B cell (primary cell): Measurements from ENCODE around the gene DYNC2H1. TPM values are rescaled to one million over a fixed set of nuclear protein-coding genes. Genes with fewer than 3 reads are reported as not detected.
"Not testable (repeated sequence)": the region's sequence is repeated elsewhere in the genome, so short reads cannot be mapped to it uniquely, and the experiment has no call there.

ENCODE experiments used
- ATAC-seq: fragments of 200-7000 bp; cut with Tn5 transposase; one replicate; pipeline ENCODE4 v1.10.0; 2021; ENCODE audit warnings: low read depth, mild to moderate bottlenecking, moderate number of reproducible peaks, moderate library complexity
- CTCF ChIA-PET: fragments of 350-600 bp; sonication (Branson Sonifier 250); formaldehyde crosslinking; loops from one replicate; lab custom pipeline; 2021; ENCODE audit warnings: antibody characterized with exemption, inconsistent platforms; lab: Charles Lee
- POLR2A ChIA-PET: fragments of 350-600 bp; sonication (Branson Sonifier 250); formaldehyde crosslinking; loops from one replicate; lab custom pipeline; 2021; ENCODE audit warnings: antibody characterized with exemption; lab: Charles Lee
- DNase-seq: peaks from one replicate; pipeline ENCODE4 v3.0.0; 2013
- H2AFZ ChIP-seq: 2 replicates; pipeline ENCODE4 v1.6.1; 2012; ENCODE audit warnings: mild to moderate bottlenecking, low read depth, low read length; ENCODE audit not compliant: insufficient read depth, poor library complexity, severe bottlenecking
- H3K27ac ChIP-seq, 2 donors: 1 replicate in 1 of 2; 2 replicates in 1 of 2; pipeline ENCODE4 v1.5.1; 2012 to 2013; ENCODE audit warnings: low read length in 2 of 2, mild to moderate bottlenecking in 2 of 2, moderate library complexity in 1 of 2
- H3K27me3 ChIP-seq, 4 experiments: fragments of 200-600 bp in 1 of 4; sonication (generic) in 1 of 4; replicated peaks in 1 of 4; 1 replicate in 2 of 4; 2 replicates in 2 of 4; pipeline versions ENCODE4 v1.6.1 to v1.7.0; 2013 to 2016; ENCODE audit warnings: low read length in 3 of 4, mild to moderate bottlenecking in 2 of 4, mixed read lengths in 1 of 4, moderate library complexity in 1 of 4; ENCODE audit not compliant: insufficient read depth in 4 of 4, control insufficient read depth in 3 of 4; ENCODE audit errors: control extremely low read depth in 1 of 4
- H3K36me3 ChIP-seq, 2 experiments: replicated peaks in 1 of 2; 1 replicate in 1 of 2; 2 replicates in 1 of 2; pipeline versions ENCODE4 v1.6.1 to v1.7.1; 2013; ENCODE audit warnings: low read length in 1 of 2; ENCODE audit not compliant: insufficient read depth in 2 of 2, control insufficient read depth in 1 of 2; ENCODE audit errors: control extremely low read depth in 1 of 2, extremely low read depth in 1 of 2
- H3K4me1 ChIP-seq, 2 donors: fragments of 200-600 bp in 1 of 2; sonication (generic) in 1 of 2; 1 replicate in 1 of 2; 2 replicates in 1 of 2; pipeline versions ENCODE4 v1.5.1 to v1.6.1; 2013 to 2017; ENCODE audit warnings: low read length in 2 of 2; ENCODE audit not compliant: control insufficient read depth in 2 of 2, insufficient read depth in 2 of 2
- H3K4me2 ChIP-seq: replicated peaks from 2 replicates; pipeline ENCODE3; 2012; ENCODE audit warnings: mild to moderate bottlenecking, low read depth, low read length; ENCODE audit not compliant: poor library complexity, severe bottlenecking
- H3K4me3 ChIP-seq, 5 experiments: fragments of 200-600 bp in 1 of 5; sonication (generic) in 1 of 5; 1 replicate in 3 of 5; 2 replicates in 2 of 5; pipeline versions ENCODE4 v1.5.1 to v1.7.0; 2011 to 2016; ENCODE audit warnings: low read length in 4 of 5, mild to moderate bottlenecking in 4 of 5, low read depth in 2 of 5, control low read depth in 1 of 5, moderate library complexity in 1 of 5; ENCODE audit not compliant: insufficient read depth in 1 of 5; ENCODE audit errors: control extremely low read depth in 1 of 5, extremely low read depth in 1 of 5
- H3K79me2 ChIP-seq: fragments of 200-600 bp; sonication (generic); one replicate; pipeline ENCODE4 v1.6.0; 2016; ENCODE audit warnings: low read length; ENCODE audit not compliant: control insufficient read depth, insufficient read depth
- H3K9ac ChIP-seq: fragments of 200-600 bp; sonication (generic); 2 replicates; pipeline ENCODE4 v1.6.1; 2017; ENCODE audit warnings: mild to moderate bottlenecking, low read length, moderate library complexity
- H3K9me3 ChIP-seq, 3 donors: one replicate each; pipeline versions ENCODE4 v1.6.1 to v1.7.1; 2013; ENCODE audit warnings: low read length in 2 of 3; ENCODE audit not compliant: control insufficient read depth in 2 of 3, insufficient read depth in 1 of 3; ENCODE audit errors: control extremely low read depth in 1 of 3
- H4K20me1 ChIP-seq: 2 replicates; pipeline ENCODE4 v1.6.0; 2012; ENCODE audit warnings: mild to moderate bottlenecking, low read length; ENCODE audit not compliant: insufficient read depth, control insufficient read depth, poor library complexity, severe bottlenecking
- H3K27ac Mint-ChIP-seq: one replicate; pipeline ENCODE4 v1.8.0; 2021; ENCODE audit warnings: mixed read lengths
- H3K27me3 Mint-ChIP-seq: one replicate; pipeline ENCODE4 v1.8.0; 2021; ENCODE audit warnings: mixed read lengths
- H3K4me1 Mint-ChIP-seq: one replicate; pipeline ENCODE4 v1.8.0; 2021; ENCODE audit warnings: mixed read lengths
- H3K4me3 Mint-ChIP-seq: one replicate; pipeline ENCODE4 v1.8.0; 2021; ENCODE audit warnings: mixed read lengths
- H3K9me3 Mint-ChIP-seq: one replicate; pipeline ENCODE4 v1.8.0; 2022; ENCODE audit warnings: mixed read lengths; ENCODE audit not compliant: insufficient read depth
- CTCF ChIP-seq: fragments of 200-600 bp; IDR thresholded peaks from one replicate; pipeline ENCODE4 v1.8.0; 2022; ENCODE audit warnings: antibody characterized with exemption, mild to moderate bottlenecking
- EZH2 ChIP-seq: IDR thresholded peaks from 2 replicates; pipeline ENCODE4 v1.6.1; 2012; ENCODE audit warnings: borderline replicate concordance, low read depth, mild to moderate bottlenecking, moderate library complexity, low read length; ENCODE audit not compliant: insufficient read depth, poor library complexity, severe bottlenecking
- WGBS: methylation state at CpG from one replicate; pipeline ENCODE4 v1.1.5; 2013; ENCODE audit warnings: missing lambda C conversion rate; ENCODE audit not compliant: insufficient coverage; 5-methylcytosine and 5-hydroxymethylcytosine counted together
- intact Hi-C: fragments of 100-400 bp; cut with micrococcal nuclease; formaldehyde crosslinking; loops from one replicate; pipeline ENCODE4 v1.10.0; 2022
- polyA plus RNA-seq: library from polyadenylated mRNA; depleted of rRNA; stranded (reverse); fragments of >200 nt; gene quantifications from 2 replicates; pipeline ENCODE4 v1.2.3, GENCODE V29; 2012
- total RNA-seq, 2 donors: library from RNA; stranded (reverse); fragments of 120-200 nt in 1 of 2; gene quantifications; 1 replicate in 1 of 2; 2 replicates in 1 of 2; pipeline versions ENCODE4 v1.2.3 to v1.2.4, GENCODE V29; 2013 to 2022

DYNC2H1 gene
- total and polyA plus RNA-seq, 2 donors (not counting 1 experiment from before 2014, with no cell fraction given): 0.92 to 7.8 TPM

- intact Hi-C loops: no loop called here
- no peak overlapping the region for H3K4me3 ChIP-seq
- no peaks in the 10 kb centered on the region for H3K27me3 Mint-ChIP-seq
- no peak overlapping the region for H2AFZ ChIP-seq
- H3K4me3 Mint-ChIP-seq: no peak overlapping the region
- no peak overlapping the region for H3K4me2 ChIP-seq
- ATAC-seq (no peak), DNase-seq (no peak)
- H3K4me1 Mint-ChIP-seq: no peaks in the 10 kb centered on the region
- H3K27me3 ChIP-seq: no peaks in the 10 kb centered on the region
- ChIA-PET CTCF (interaction anchor here (1.9 kb wide), 1 partner anchor 17 kb away, joined by 4 read pairs; the partner anchor contains the start of gene DYNC2H1), POLR2A (no interaction called here)
- no peaks in the 10 kb centered on the region for H3K9me3 Mint-ChIP-seq
- H3K36me3 ChIP-seq: no peaks in the 10 kb centered on the region
- H3K27ac Mint-ChIP-seq: no peak overlapping the region
- no peak overlapping the region for H3K9ac ChIP-seq
- H4K20me1 ChIP-seq: no peaks in the 10 kb centered on the region
- H3K4me1 ChIP-seq: no peaks in the 10 kb centered on the region
- TF ChIP-seq EZH2: no peak
- TF ChIP-seq CTCF: no peak
- H3K27ac ChIP-seq: no peak overlapping the region
- no peaks in the 10 kb centered on the region for H3K79me2 ChIP-seq
- no peaks in the 10 kb centered on the region for H3K9me3 ChIP-seq
These were observed 16.2 kb downstream of the DYNC2H1 start for GRCh38 chr11:103125462-103125861.

GRCh38 chr11:103141986-103142385, 32.8 kb downstream of the DYNC2H1 start:
- H3K9me3 ChIP-seq, H4K20me1 ChIP-seq, DNase-seq, H3K9ac ChIP-seq, H3K9me3 Mint-ChIP-seq, CTCF ChIA-PET, H3K27ac ChIP-seq, H3K4me3 Mint-ChIP-seq, H2AFZ ChIP-seq, H3K27me3 ChIP-seq, ATAC-seq, H3K4me1 Mint-ChIP-seq, H3K27ac Mint-ChIP-seq, H3K27me3 Mint-ChIP-seq, intact Hi-C loops, H3K4me2 ChIP-seq, H3K79me2 ChIP-seq, POLR2A ChIA-PET, H3K36me3 ChIP-seq, H3K4me3 ChIP-seq, H3K4me1 ChIP-seq: not testable (repeated sequence)
- over 99% methylated on average over 12 of the region's 13 CpGs for WGBS
